B cell (primary cell): Measurements from ENCODE around the gene NAA11. TPM values are rescaled to one million over a fixed set of nuclear protein-coding genes. Genes with fewer than 3 reads are reported as not detected.

Experiments
- ATAC-seq: fragments of 200-7000 bp; cut with Tn5 transposase; one replicate; pipeline ENCODE4 v1.10.0; 2021; ENCODE audit warnings: low read depth, mild to moderate bottlenecking, moderate number of reproducible peaks, moderate library complexity
- CTCF ChIA-PET: fragments of 350-600 bp; sonication (Branson Sonifier 250); formaldehyde crosslinking; loops from one replicate; lab custom pipeline; 2021; ENCODE audit warnings: antibody characterized with exemption, inconsistent platforms; lab: Charles Lee
- POLR2A ChIA-PET: fragments of 350-600 bp; sonication (Branson Sonifier 250); formaldehyde crosslinking; loops from one replicate; lab custom pipeline; 2021; ENCODE audit warnings: antibody characterized with exemption; lab: Charles Lee
- DNase-seq: peaks from one replicate; pipeline ENCODE4 v3.0.0; 2013
- H2AFZ ChIP-seq: 2 replicates; pipeline ENCODE4 v1.6.1; 2012; ENCODE audit warnings: mild to moderate bottlenecking, low read depth, low read length; ENCODE audit not compliant: insufficient read depth, poor library complexity, severe bottlenecking
- H3K27ac ChIP-seq, 2 donors: 1 replicate in 1 of 2; 2 replicates in 1 of 2; pipeline ENCODE4 v1.5.1; 2012 to 2013; ENCODE audit warnings: low read length in 2 of 2, mild to moderate bottlenecking in 2 of 2, moderate library complexity in 1 of 2
- H3K27me3 ChIP-seq, 4 experiments: fragments of 200-600 bp in 1 of 4; sonication (generic) in 1 of 4; replicated peaks in 1 of 4; 1 replicate in 2 of 4; 2 replicates in 2 of 4; pipeline versions ENCODE4 v1.6.1 to v1.7.0; 2013 to 2016; ENCODE audit warnings: low read length in 3 of 4, mild to moderate bottlenecking in 2 of 4, mixed read lengths in 1 of 4, moderate library complexity in 1 of 4; ENCODE audit not compliant: insufficient read depth in 4 of 4, control insufficient read depth in 3 of 4; ENCODE audit errors: control extremely low read depth in 1 of 4
- H3K36me3 ChIP-seq, 2 experiments: replicated peaks in 1 of 2; 1 replicate in 1 of 2; 2 replicates in 1 of 2; pipeline versions ENCODE4 v1.6.1 to v1.7.1; 2013; ENCODE audit warnings: low read length in 1 of 2; ENCODE audit not compliant: insufficient read depth in 2 of 2, control insufficient read depth in 1 of 2; ENCODE audit errors: control extremely low read depth in 1 of 2, extremely low read depth in 1 of 2
- H3K4me1 ChIP-seq, 2 donors: fragments of 200-600 bp in 1 of 2; sonication (generic) in 1 of 2; 1 replicate in 1 of 2; 2 replicates in 1 of 2; pipeline versions ENCODE4 v1.5.1 to v1.6.1; 2013 to 2017; ENCODE audit warnings: low read length in 2 of 2; ENCODE audit not compliant: control insufficient read depth in 2 of 2, insufficient read depth in 2 of 2
- H3K4me2 ChIP-seq: replicated peaks from 2 replicates; pipeline ENCODE3; 2012; ENCODE audit warnings: mild to moderate bottlenecking, low read depth, low read length; ENCODE audit not compliant: poor library complexity, severe bottlenecking
- H3K4me3 ChIP-seq, 5 experiments: fragments of 200-600 bp in 1 of 5; sonication (generic) in 1 of 5; 1 replicate in 3 of 5; 2 replicates in 2 of 5; pipeline versions ENCODE4 v1.5.1 to v1.7.0; 2011 to 2016; ENCODE audit warnings: low read length in 4 of 5, mild to moderate bottlenecking in 4 of 5, low read depth in 2 of 5, control low read depth in 1 of 5, moderate library complexity in 1 of 5; ENCODE audit not compliant: insufficient read depth in 1 of 5; ENCODE audit errors: control extremely low read depth in 1 of 5, extremely low read depth in 1 of 5
- H3K79me2 ChIP-seq: fragments of 200-600 bp; sonication (generic); one replicate; pipeline ENCODE4 v1.6.0; 2016; ENCODE audit warnings: low read length; ENCODE audit not compliant: control insufficient read depth, insufficient read depth
- H3K9ac ChIP-seq: fragments of 200-600 bp; sonication (generic); 2 replicates; pipeline ENCODE4 v1.6.1; 2017; ENCODE audit warnings: mild to moderate bottlenecking, low read length, moderate library complexity
- H3K9me3 ChIP-seq, 3 donors: one replicate each; pipeline versions ENCODE4 v1.6.1 to v1.7.1; 2013; ENCODE audit warnings: low read length in 2 of 3; ENCODE audit not compliant: control insufficient read depth in 2 of 3, insufficient read depth in 1 of 3; ENCODE audit errors: control extremely low read depth in 1 of 3
- H4K20me1 ChIP-seq: 2 replicates; pipeline ENCODE4 v1.6.0; 2012; ENCODE audit warnings: mild to moderate bottlenecking, low read length; ENCODE audit not compliant: insufficient read depth, control insufficient read depth, poor library complexity, severe bottlenecking
- H3K27ac Mint-ChIP-seq: one replicate; pipeline ENCODE4 v1.8.0; 2021; ENCODE audit warnings: mixed read lengths
- H3K27me3 Mint-ChIP-seq: one replicate; pipeline ENCODE4 v1.8.0; 2021; ENCODE audit warnings: mixed read lengths
- H3K4me1 Mint-ChIP-seq: one replicate; pipeline ENCODE4 v1.8.0; 2021; ENCODE audit warnings: mixed read lengths
- H3K4me3 Mint-ChIP-seq: one replicate; pipeline ENCODE4 v1.8.0; 2021; ENCODE audit warnings: mixed read lengths
- H3K9me3 Mint-ChIP-seq: one replicate; pipeline ENCODE4 v1.8.0; 2022; ENCODE audit warnings: mixed read lengths; ENCODE audit not compliant: insufficient read depth
- CTCF ChIP-seq: fragments of 200-600 bp; IDR thresholded peaks from one replicate; pipeline ENCODE4 v1.8.0; 2022; ENCODE audit warnings: antibody characterized with exemption, mild to moderate bottlenecking
- EZH2 ChIP-seq: IDR thresholded peaks from 2 replicates; pipeline ENCODE4 v1.6.1; 2012; ENCODE audit warnings: borderline replicate concordance, low read depth, mild to moderate bottlenecking, moderate library complexity, low read length; ENCODE audit not compliant: insufficient read depth, poor library complexity, severe bottlenecking
- WGBS: methylation state at CpG from one replicate; pipeline ENCODE4 v1.1.5; 2013; ENCODE audit warnings: missing lambda C conversion rate; ENCODE audit not compliant: insufficient coverage; 5-methylcytosine and 5-hydroxymethylcytosine counted together
- intact Hi-C: fragments of 100-400 bp; cut with micrococcal nuclease; formaldehyde crosslinking; loops from one replicate; pipeline ENCODE4 v1.10.0; 2022
- polyA plus RNA-seq: library from polyadenylated mRNA; depleted of rRNA; stranded (reverse); fragments of >200 nt; gene quantifications from 2 replicates; pipeline ENCODE4 v1.2.3, GENCODE V29; 2012
- total RNA-seq, 2 donors: library from RNA; stranded (reverse); fragments of 120-200 nt in 1 of 2; gene quantifications; 1 replicate in 1 of 2; 2 replicates in 1 of 2; pipeline versions ENCODE4 v1.2.3 to v1.2.4, GENCODE V29; 2013 to 2022

Gene NAA11
- total and polyA plus RNA-seq, 2 donors (not counting 1 experiment from before 2014, with no cell fraction given), result not detected

- POLR2A ChIA-PET, result no interaction called here
These were observed 425 bp downstream of the NAA11 start for GRCh38 chr4:79325436-79325835.

DNA sequence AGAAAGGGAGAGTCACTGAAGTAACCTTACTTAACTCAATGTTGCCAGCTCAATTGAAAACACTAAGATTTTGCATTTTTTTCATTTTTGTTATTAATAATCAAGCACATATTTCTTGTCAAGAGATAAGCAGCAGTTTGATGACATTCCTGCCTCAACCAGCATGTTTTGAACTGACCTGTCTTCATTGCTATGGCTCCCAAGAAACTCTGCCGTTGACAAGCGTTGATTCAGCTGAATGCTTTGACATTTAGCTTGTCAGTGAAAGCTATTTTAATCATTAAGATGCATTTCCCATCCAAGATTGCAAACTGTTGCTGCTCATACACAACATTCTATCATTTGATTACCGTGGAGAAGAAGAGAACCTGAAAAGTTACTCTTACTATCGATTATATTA, 5.9 kb downstream of the NAA11 start:
- ATAC-seq, result no peak
- Histone ChIP-seq H4K20me1 (no peaks in the 10 kb centered on the region), H3K4me2 (no peak overlapping the region), H3K36me3 (no peaks in the 10 kb centered on the region), H3K9ac (no peak overlapping the region), H3K9me3 (no peaks in the 10 kb centered on the region), H3K27ac (no peak overlapping the region), H3K79me2 (no peaks in the 10 kb centered on the region), H2AFZ (no peak overlapping the region), H3K4me3 (no peak overlapping the region), H3K4me1 (no peaks in the 10 kb centered on the region), H3K27me3 (no peaks in the 10 kb centered on the region)
- 82% methylated on average over 2 of the region's 4 CpGs for WGBS
- no peak for DNase-seq
- Mint-ChIP-seq H3K4me3 (no peak overlapping the region), H3K27me3 (no peaks in the 10 kb centered on the region), H3K9me3 (no peaks in the 10 kb centered on the region), H3K4me1 (no peaks in the 10 kb centered on the region), H3K27ac (no peak overlapping the region)
- TF ChIP-seq CTCF, result no peak
- no peak for TF ChIP-seq EZH2
- intact Hi-C loops, result no loop called here
- ChIA-PET CTCF (no interaction called here), POLR2A (no interaction called here)

More at GRCh38 chr4:79325436-79325835, 425 bp downstream of the NAA11 start:
- H3K4me1 Mint-ChIP-seq, result no peaks in the 10 kb centered on the region
- intact Hi-C loops, result no loop called here
- Histone ChIP-seq H2AFZ (no peak overlapping the region), H3K9ac (no peak overlapping the region), H3K9me3 (peaks cover 0 to 7% (median 0%) of the 10 kb centered on the region in 3 donors), H3K79me2 (no peaks in the 10 kb centered on the region), H3K27me3 (no peaks in the 10 kb centered on the region), H4K20me1 (no peaks in the 10 kb centered on the region), H3K36me3 (no peaks in the 10 kb centered on the region), H3K4me3 (no peak overlapping the region), H3K4me2 (no peak overlapping the region), H3K27ac (no peak overlapping the region), H3K4me1 (no peaks in the 10 kb centered on the region)
- CTCF ChIA-PET, result no interaction called here
- no peaks in the 10 kb centered on the region for H3K27me3 Mint-ChIP-seq
- TF ChIP-seq CTCF (no peak), EZH2 (no peak)
- no peaks in the 10 kb centered on the region for H3K9me3 Mint-ChIP-seq
- ATAC-seq, result no peak
- 96% methylated on average over 10 of the region's 12 CpGs for WGBS
- no peak overlapping the region for H3K27ac Mint-ChIP-seq
- no peak overlapping the region for H3K4me3 Mint-ChIP-seq
- no peak for DNase-seq
